IMR-90 (cell line): Measurements from ENCODE around the gene MGME1. TPM values are rescaled to one million over a fixed set of nuclear protein-coding genes. Genes with fewer than 3 reads are reported as not detected.

Source experiments
- ATAC-seq: fragments of 200-7000 bp; cut with Tn5 transposase; 2 replicates; pipeline ENCODE4 v1.9.1; 2020; ENCODE audit warnings: low read depth, mild to moderate bottlenecking, moderate library complexity
- BruUV-seq: library from RNA; stranded (reverse); fragments of 400-500 nt; replicated peaks from 2 replicates; lab custom pipeline; 2021; lab: Mats Ljungman, UMichigan
- CTCF ChIA-PET: fragments of 300-600 bp; formaldehyde crosslinking; extraction: SDS; loops from one replicate; lab custom pipeline; 2021; ENCODE audit warnings: antibody characterized with exemption; lab: Yijun Ruan, JAX
- POLR2A ChIA-PET: fragments of 300-600 bp; sonication (Branson Sonifier 250); formaldehyde crosslinking; loops from one replicate; lab custom pipeline; 2022; ENCODE audit warnings: antibody characterized with exemption; ENCODE audit not compliant: unreplicated experiment; lab: Charles Lee
- DNase-seq: peaks from one replicate; pipeline ENCODE4 v3.0.0; 2013
- H2AFZ ChIP-seq: replicated peaks from 2 replicates; pipeline ENCODE3; 2013; ENCODE audit warnings: low read length, mild to moderate bottlenecking; ENCODE audit not compliant: poor library complexity
- H2AK5ac ChIP-seq: 2 replicates; pipeline ENCODE4 v1.6.1; 2013; ENCODE audit warnings: low read depth, low read length, inconsistent platforms
- H2AK9ac ChIP-seq: replicated peaks from 2 replicates; pipeline ENCODE3; 2013; ENCODE audit warnings: mild to moderate bottlenecking, low read depth, low read length, moderate library complexity; ENCODE audit not compliant: poor library complexity
- H2BK120ac ChIP-seq: 2 replicates; pipeline ENCODE4 v1.6.1; 2013; ENCODE audit warnings: low read depth, low read length, inconsistent platforms
- H2BK15ac ChIP-seq: 3 replicates; pipeline ENCODE4 v1.6.1; 2013; ENCODE audit warnings: low read depth, low read length, inconsistent platforms
- H2BK20ac ChIP-seq: 2 replicates; pipeline ENCODE4 v1.6.1; 2013; ENCODE audit warnings: low read depth, mild to moderate bottlenecking, inconsistent platforms, low read length, moderate library complexity
- H2BK5ac ChIP-seq: 2 replicates; pipeline ENCODE4 v1.6.1; 2013; ENCODE audit warnings: mild to moderate bottlenecking, low read depth, low read length, inconsistent platforms; ENCODE audit not compliant: poor library complexity, severe bottlenecking
- H3K14ac ChIP-seq: replicated peaks from 2 replicates; pipeline ENCODE4 v1.6.1; 2013; ENCODE audit warnings: low read depth, low read length, inconsistent platforms
- H3K18ac ChIP-seq: 2 replicates; pipeline ENCODE4 v1.6.1; 2013; ENCODE audit warnings: low read depth, low read length, control low read depth
- H3K23ac ChIP-seq: 2 replicates; pipeline ENCODE4 v1.6.1; 2013; ENCODE audit warnings: low read depth, low read length, inconsistent platforms
- H3K27ac ChIP-seq: 2 replicates; pipeline ENCODE4 v1.5.1; 2013; ENCODE audit warnings: mild to moderate bottlenecking, control low read depth, low read length; ENCODE audit not compliant: insufficient read depth
- H3K27me3 ChIP-seq: 2 replicates; pipeline ENCODE4 v1.6.1; 2013; ENCODE audit warnings: low read length; ENCODE audit not compliant: control insufficient read depth, insufficient read depth
- H3K36me3 ChIP-seq: 2 replicates; pipeline ENCODE4 v1.6.1; 2013; ENCODE audit warnings: low read length, mixed read lengths; ENCODE audit not compliant: control insufficient read depth, insufficient read depth
- H3K4ac ChIP-seq: 2 replicates; pipeline ENCODE4 v1.6.1; 2013; ENCODE audit warnings: low read depth, low read length, inconsistent platforms
- H3K4me1 ChIP-seq: 2 replicates; pipeline ENCODE4 v1.6.1; 2013; ENCODE audit warnings: low read length, mixed read lengths; ENCODE audit not compliant: control insufficient read depth, insufficient read depth
- H3K4me2 ChIP-seq: 2 replicates; pipeline ENCODE4 v1.6.1; 2013; ENCODE audit warnings: low read depth, mild to moderate bottlenecking, control low read depth, low read length, moderate library complexity
- H3K4me3 ChIP-seq: 2 replicates; pipeline ENCODE4 v1.5.1; 2013; ENCODE audit warnings: low read depth, mild to moderate bottlenecking, control low read depth, low read length, moderate library complexity; ENCODE audit not compliant: insufficient read depth
- H3K56ac ChIP-seq: 2 replicates; pipeline ENCODE4 v1.6.1; 2013; ENCODE audit warnings: low read length, inconsistent platforms; ENCODE audit not compliant: insufficient read depth; ENCODE audit errors: extremely low read depth
- H3K79me1 ChIP-seq, 2 experiments: 2 replicates each; pipeline ENCODE4 v1.6.1; 2013; ENCODE audit warnings: low read length in 2 of 2, inconsistent platforms in 1 of 2, low read depth in 1 of 2
- H3K9ac ChIP-seq: 2 replicates; pipeline ENCODE4 v1.6.1; 2013; ENCODE audit warnings: low read depth, low read length, control low read depth
- H3K9me1 ChIP-seq: 2 replicates; pipeline ENCODE4 v1.6.1; 2013; ENCODE audit warnings: low read length, inconsistent platforms; ENCODE audit not compliant: insufficient read depth
- H3K9me3 ChIP-seq: 2 replicates; pipeline ENCODE4 v1.6.1; 2013; ENCODE audit warnings: low read length; ENCODE audit not compliant: control insufficient read depth, insufficient read depth
- H4K20me1 ChIP-seq: 2 replicates; pipeline ENCODE4 v1.6.1; 2013; ENCODE audit warnings: low read length, inconsistent platforms; ENCODE audit not compliant: insufficient read depth
- H4K5ac ChIP-seq: 2 replicates; pipeline ENCODE4 v1.6.1; 2013; ENCODE audit warnings: mild to moderate bottlenecking, low read depth, low read length, control low read depth
- H4K8ac ChIP-seq, 2 experiments: 2 replicates each; pipeline ENCODE4 v1.6.1; 2013; ENCODE audit warnings: low read depth in 2 of 2, low read length in 2 of 2, control low read depth in 1 of 2, inconsistent platforms in 1 of 2
- H4K91ac ChIP-seq: 2 replicates; pipeline ENCODE4 v1.6.1; 2013; ENCODE audit warnings: low read depth, low read length, inconsistent platforms; ENCODE audit not compliant: insufficient read depth
- BHLHE40 ChIP-seq: fragments of 150-350 bp; IDR thresholded peaks from 2 replicates; pipeline ENCODE4 v1.6.1; 2016; ENCODE audit warnings: mild to moderate bottlenecking, low read depth, low read length
- CTCF ChIP-seq: conservative IDR thresholded peaks from 2 replicates; pipeline ENCODE4 v1.5.1; 2012; ENCODE audit warnings: mild to moderate bottlenecking, low read depth, low read length, improper control_type of control experiment
- ELK1 ChIP-seq: fragments of 150-350 bp; IDR thresholded peaks from 2 replicates; pipeline ENCODE4 v1.6.1; 2016; ENCODE audit warnings: low read depth, mild to moderate bottlenecking, low read length, moderate library complexity, borderline replicate concordance
- MXI1 ChIP-seq: IDR thresholded peaks from 2 replicates; pipeline ENCODE4 v1.6.1; 2012; ENCODE audit warnings: low read depth, mild to moderate bottlenecking, low read length, moderate library complexity, borderline replicate concordance
- NFE2L2 ChIP-seq: fragments of 150-350 bp; IDR thresholded peaks from 2 replicates; pipeline ENCODE4 v1.6.1; 2016; ENCODE audit warnings: low read depth, mild to moderate bottlenecking, low read length
- POLR2A ChIP-seq: IDR thresholded peaks from 2 replicates; pipeline ENCODE4 v1.6.1; 2012; ENCODE audit warnings: mild to moderate bottlenecking, low read depth, low read length
- RAD21 ChIP-seq: IDR thresholded peaks from 2 replicates; pipeline ENCODE4 v1.6.1; 2012; ENCODE audit warnings: low read length, improper control_type of control experiment
- RFX5 ChIP-seq: IDR thresholded peaks from 2 replicates; pipeline ENCODE4 v1.8.0; 2012; ENCODE audit warnings: low read depth, mild to moderate bottlenecking, low read length, moderate library complexity
- USF2 ChIP-seq: fragments of 150-350 bp; IDR thresholded peaks from 2 replicates; pipeline ENCODE4 v1.6.1; 2017; ENCODE audit warnings: mild to moderate bottlenecking, antibody characterized with exemption, low read length, low read depth
- WGBS, 2 experiments: methylation state at CpG; one replicate each; pipeline versions ENCODE4 v1.1.5 to v1.1.7; 2013; ENCODE audit warnings: missing lambda C conversion rate in 2 of 2; ENCODE audit not compliant: insufficient read length in 1 of 2; ENCODE audit errors: extremely low coverage in 2 of 2; 5-methylcytosine and 5-hydroxymethylcytosine counted together
- dilution Hi-C: fragments of 300-500 bp; cut with HindIII; formaldehyde crosslinking; loops from one replicate; pipeline ENCODE4 v1.14.3; 2018; ENCODE audit warnings: low sequenced_read_pairs; ENCODE audit not compliant: unreplicated experiment
- in situ Hi-C: fragments of 300-500 bp; cut with MboI; formaldehyde crosslinking; loops from 3 replicates; pipeline ENCODE4 v1.14.3; 2019; ENCODE audit warnings: low sequenced_read_pairs, inconsistent platforms, mixed read lengths
- intact Hi-C: fragments of 100-400 bp; cut with micrococcal nuclease; formaldehyde crosslinking; loops from 2 replicates; pipeline ENCODE4 v1.10.0; 2022
- polyA plus RNA-seq, 3 experiments: library from polyadenylated mRNA; depleted of rRNA; stranded (reverse); fragments of >200 nt; gene quantifications; 2 replicates each; pipeline ENCODE4 v1.2.3, GENCODE V29; 2012; ENCODE audit warnings: low replicate concordance in 1 of 3
- total RNA-seq: library from RNA; depleted of rRNA; stranded (reverse); fragments of >200 nt; gene quantifications from 2 replicates; pipeline ENCODE4 v1.2.3, GENCODE V29; 2012

MGME1 gene
- total and polyA plus RNA-seq, 2 of the 4 experiments (the other 2 are of a cell fraction): 7.2 to 9.3 TPM

- dilution Hi-C loops: no loop called here
- TF ChIP-seq RAD21: no peak
- TF ChIP-seq CTCF: no peak
- TF ChIP-seq NFE2L2: no peak
- no peak for TF ChIP-seq BHLHE40
- no peak for TF ChIP-seq RFX5
- TF ChIP-seq POLR2A: no peak
- TF ChIP-seq MXI1: no peak
- no peak for TF ChIP-seq USF2
- no peak for TF ChIP-seq ELK1
- in situ Hi-C loops: no loop called here
- ChIA-PET CTCF (interaction anchor here (0.6 kb wide), 1 partner anchor 7 kb away, joined by 5 read pairs; no protein-coding TSS in a partner anchor), POLR2A (no interaction called here)
- no peak overlapping the region for H2AK5ac ChIP-seq
- H3K27me3 ChIP-seq: no peaks in the 10 kb centered on the region
- H2BK20ac ChIP-seq: no peak overlapping the region
- WGBS, 2 experiments: 100% methylated on average over 2 of the region's 7 CpGs; no CpG with 5 or more reads in 1 of the 2 experiments
- H4K8ac ChIP-seq: no peak overlapping the region
- peaks cover 2 to 12% of the 10 kb centered on the region in 2 experiments; a peak in 3 of 4 replicates for H3K79me1 ChIP-seq
- H3K23ac ChIP-seq: no peak overlapping the region
- H3K56ac ChIP-seq: no peak overlapping the region
- H2BK120ac ChIP-seq: no peak overlapping the region
- H3K27ac ChIP-seq: no peak overlapping the region
- DNase-seq (no peak), ATAC-seq (no peak)
- H3K18ac ChIP-seq: no peak overlapping the region
- H2BK15ac ChIP-seq: no peak overlapping the region
- no peak overlapping the region for H4K5ac ChIP-seq
- H3K4ac ChIP-seq: no peak overlapping the region
- BruUV-seq: no TSS peak
- peaks cover 4% of the 10 kb centered on the region; the same call in 1 of the 2 replicates for H3K4me1 ChIP-seq
- H2BK5ac ChIP-seq: no peak overlapping the region
- H2AK9ac ChIP-seq: no peak overlapping the region
- peaks cover 2% of the 10 kb centered on the region; the same call in 1 of the 2 replicates for H3K36me3 ChIP-seq
- H2AFZ ChIP-seq: no peak overlapping the region
- H3K14ac ChIP-seq: no peak overlapping the region
- H4K91ac ChIP-seq: no peak overlapping the region
- H3K9me1 ChIP-seq: 0 out of 2 replicates have a peak, but pooled peaks cover 3% of the 10 kb centered on the region
- H3K4me3 ChIP-seq: no peak overlapping the region
- no peaks in the 10 kb centered on the region for H4K20me1 ChIP-seq
- intact Hi-C loops: no loop called here
- no peaks in the 10 kb centered on the region for H3K9me3 ChIP-seq
- no peak overlapping the region for H3K4me2 ChIP-seq
- no peak overlapping the region for H3K9ac ChIP-seq
These were observed 16.7 kb downstream of the MGME1 start for GRCh38 chr20:17985388-17986018.
